GM12878 (cell line): ENCODE results near the gene AOAH. TPM values are rescaled to one million over a fixed set of nuclear protein-coding genes. Genes with fewer than 3 reads are reported as not detected.

ENCODE experiments used
- ASH2L ChIP-seq: fragments of 300-600, 200-600 bp; sonication (generic); IDR thresholded peaks from 2 replicates; pipeline ENCODE4 v1.6.1; 2017; ENCODE audit warnings: low read depth, mild to moderate bottlenecking, borderline replicate concordance
- ESRRA ChIP-seq: IDR thresholded peaks from 2 replicates; pipeline ENCODE4 v1.6.1; 2012; ENCODE audit warnings: mild to moderate bottlenecking, low read length, improper control_type of control experiment
- IRF4 ChIP-seq: IDR thresholded peaks from 2 replicates; pipeline ENCODE4 v1.6.1; 2011; ENCODE audit warnings: low read depth, low read length
- MYC ChIP-seq: IDR thresholded peaks from 2 replicates; pipeline ENCODE4 v1.6.1; 2011; ENCODE audit warnings: mild to moderate bottlenecking, low read length, moderate library complexity, inconsistent platforms; ENCODE audit not compliant: insufficient read depth, insufficient replicate concordance, insufficient read length, severe bottlenecking
- POLR2A ChIP-seq: IDR thresholded peaks from 2 replicates; pipeline ENCODE4 v1.6.1; 2011; ENCODE audit warnings: low read depth, mild to moderate bottlenecking, low read length
- RCOR1 ChIP-seq: conservative IDR thresholded peaks from 2 replicates; pipeline ENCODE4 v1.6.1; 2012; ENCODE audit warnings: low read depth, low read length, improper control_type of control experiment
- SPI1 ChIP-seq: IDR thresholded peaks from 2 replicates; pipeline ENCODE4 v1.6.1; 2011; ENCODE audit warnings: low read depth, mild to moderate bottlenecking, low read length, moderate library complexity, borderline replicate concordance; ENCODE audit not compliant: insufficient read depth
- TBL1XR1 ChIP-seq: IDR thresholded peaks from 2 replicates; pipeline ENCODE4 v1.6.1; 2012; ENCODE audit warnings: low read depth, low read length, improper control_type of control experiment
- YBX1 ChIP-seq: fragments of 450-650 bp; IDR thresholded peaks from 2 replicates; pipeline ENCODE4 v1.6.1; 2016; ENCODE audit warnings: antibody characterized with exemption
- YY1 ChIP-seq: IDR thresholded peaks from 2 replicates; pipeline ENCODE4 v1.6.1; 2011; ENCODE audit warnings: low read depth, mild to moderate bottlenecking, low read length
- polyA plus RNA-seq, 11 experiments: library from polyadenylated mRNA; depleted of rRNA in 4 of 11; unstranded in 6 of 11; stranded (reverse) in 5 of 11; fragments of >200 nt; fragmentation: Nextera tagmentation in 4 of 11; fragmentation: Illumina TruSeq in 1 of 11; extraction: Ambion mirVana in 4 of 11; extraction: Trizol in 1 of 11; gene quantifications; 1 replicate in 1 of 11; 2 replicates in 10 of 11; pipeline versions ENCODE4 v1.2.1 to v1.2.3, GENCODE V29; 2011 to 2016; ENCODE audit warnings: inconsistent platforms in 2 of 11, missing spikeins in 2 of 11, low read depth in 1 of 11
- total RNA-seq, 4 experiments: library from RNA; depleted of rRNA in 3 of 4; stranded (reverse); fragments of >200 nt in 3 of 4; fragmentation: Illumina TruSeq in 1 of 4; extraction: Trizol in 1 of 4; gene quantifications; 2 replicates each; pipeline versions ENCODE4 v1.2.1 to v1.2.3, GENCODE V29; 2013 to 2021
- TF ChIP-seq, protein P1 (sequence below): fragments of 450-650 bp; IDR thresholded peaks from 2 replicates; pipeline ENCODE4 v1.6.1; 2017; ENCODE audit warnings: mild to moderate bottlenecking
- TF ChIP-seq, protein P2 (sequence below): IDR thresholded peaks from 2 replicates; pipeline ENCODE4 v1.6.1; 2011; ENCODE audit warnings: low read depth, mild to moderate bottlenecking, low read length, moderate library complexity, borderline replicate concordance; ENCODE audit errors: extremely low read depth
- TF ChIP-seq, protein P3 (sequence below): IDR thresholded peaks from 2 replicates; pipeline ENCODE4 v1.6.1; 2012; ENCODE audit warnings: low read depth, low read length, improper control_type of control experiment

The AOAH gene
- total and polyA plus RNA-seq, 10 of the 15 experiments (the other 5 are each of a cell fraction or from before 2014, with no cell fraction given), result 0.32 to 2.8 (median 1.4) TPM

DNA sequence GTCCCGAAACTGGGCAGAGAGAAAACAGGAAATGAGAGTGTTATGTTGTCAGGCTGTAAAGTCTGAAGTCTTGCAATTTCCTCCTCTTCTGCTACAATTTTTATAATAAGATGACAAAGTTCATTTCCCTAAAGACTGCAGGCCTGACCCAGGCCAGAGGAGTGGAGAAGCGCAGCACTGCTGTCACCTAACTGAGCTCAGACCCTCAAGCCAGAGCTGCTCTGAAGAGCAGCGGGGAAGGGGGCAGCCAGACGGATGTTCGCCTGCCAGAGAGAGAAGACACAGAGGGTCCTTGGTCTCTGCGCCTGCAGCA, 12.6 kb upstream of the AOAH start (continued):
- TF ChIP-seq, protein P1, sequence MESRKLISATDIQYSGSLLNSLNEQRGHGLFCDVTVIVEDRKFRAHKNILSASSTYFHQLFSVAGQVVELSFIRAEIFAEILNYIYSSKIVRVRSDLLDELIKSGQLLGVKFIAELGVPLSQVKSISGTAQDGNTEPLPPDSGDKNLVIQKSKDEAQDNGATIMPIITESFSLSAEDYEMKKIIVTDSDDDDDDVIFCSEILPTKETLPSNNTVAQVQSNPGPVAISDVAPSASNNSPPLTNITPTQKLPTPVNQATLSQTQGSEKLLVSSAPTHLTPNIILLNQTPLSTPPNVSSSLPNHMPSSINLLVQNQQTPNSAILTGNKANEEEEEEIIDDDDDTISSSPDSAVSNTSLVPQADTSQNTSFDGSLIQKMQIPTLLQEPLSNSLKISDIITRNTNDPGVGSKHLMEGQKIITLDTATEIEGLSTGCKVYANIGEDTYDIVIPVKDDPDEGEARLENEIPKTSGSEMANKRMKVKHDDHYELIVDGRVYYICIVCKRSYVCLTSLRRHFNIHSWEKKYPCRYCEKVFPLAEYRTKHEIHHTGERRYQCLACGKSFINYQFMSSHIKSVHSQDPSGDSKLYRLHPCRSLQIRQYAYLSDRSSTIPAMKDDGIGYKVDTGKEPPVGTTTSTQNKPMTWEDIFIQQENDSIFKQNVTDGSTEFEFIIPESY, result no peak
- TF ChIP-seq ESRRA, result no peak
- no peak for TF ChIP-seq MYC
- peak; percentile 67 for TF ChIP-seq IRF4
- TF ChIP-seq, protein P2, sequence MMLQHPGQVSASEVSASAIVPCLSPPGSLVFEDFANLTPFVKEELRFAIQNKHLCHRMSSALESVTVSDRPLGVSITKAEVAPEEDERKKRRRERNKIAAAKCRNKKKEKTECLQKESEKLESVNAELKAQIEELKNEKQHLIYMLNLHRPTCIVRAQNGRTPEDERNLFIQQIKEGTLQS, result no peak
- TF ChIP-seq, protein P3, sequence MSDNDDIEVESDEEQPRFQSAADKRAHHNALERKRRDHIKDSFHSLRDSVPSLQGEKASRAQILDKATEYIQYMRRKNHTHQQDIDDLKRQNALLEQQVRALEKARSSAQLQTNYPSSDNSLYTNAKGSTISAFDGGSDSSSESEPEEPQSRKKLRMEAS, result no peak
- no peak for TF ChIP-seq YY1
- TF ChIP-seq TBL1XR1, result peak; percentile 55; the same call in 1 of the 2 replicates
- peak; percentile 94 for TF ChIP-seq SPI1
- no peak for TF ChIP-seq POLR2A
- TF ChIP-seq RCOR1, result no peak
- no peak for TF ChIP-seq ASH2L
- TF ChIP-seq YBX1, result no peak
